Fibroblast of lung (primary cell): ENCODE data around the gene APH1A.

Source experiments
- CTCF ChIP-seq, 2 donors: IDR thresholded peaks in 1 of 2; conservative IDR thresholded peaks in 1 of 2; 1 replicate in 1 of 2; 2 replicates in 1 of 2; pipeline ENCODE4 v1.5.1; 2011 to 2012; ENCODE audit warnings: low read length in 2 of 2, control low read depth in 1 of 2, inconsistent platforms in 1 of 2, low read depth in 1 of 2, mild to moderate bottlenecking in 1 of 2
- EZH2 ChIP-seq: IDR thresholded peaks from 2 replicates; pipeline ENCODE4 v1.5.1; 2012; ENCODE audit warnings: low read length, control low read depth, mild to moderate bottlenecking; ENCODE audit errors: missing control alignments

DNA sequence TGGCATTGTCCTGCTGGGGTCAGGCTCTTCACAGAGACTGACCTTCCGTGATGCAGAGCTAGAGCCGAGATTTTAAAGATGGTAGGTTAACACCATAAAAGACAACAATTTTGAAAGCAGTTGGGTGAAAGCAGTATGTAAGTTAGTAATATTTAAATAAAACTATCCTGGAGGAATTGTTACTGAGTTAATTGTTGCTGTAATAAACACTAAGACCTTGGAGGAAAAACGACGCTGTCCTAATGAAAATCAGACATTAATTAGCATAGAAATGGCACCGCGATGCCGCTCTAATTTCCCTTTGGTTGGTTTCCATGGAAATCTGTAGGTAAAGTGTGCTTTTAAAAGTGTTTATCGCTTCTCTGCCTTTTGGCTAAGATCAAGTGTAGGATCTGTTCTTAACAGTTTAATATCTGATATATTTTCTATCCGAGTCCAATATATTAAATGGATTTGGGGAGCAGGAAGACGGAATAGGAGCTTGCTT is 32.2 kb downstream of the APH1A start:
- no peak for TF ChIP-seq CTCF (conservative IDR thresholded peaks at IDR 0.05 in 1 of 2, IDR thresholded peaks at IDR 0.05 in 1 of 2; ENCODE audit: low read depth in 1 of 2, low read length in 2 of 2)
- no peak for TF ChIP-seq EZH2
